Medulla oblongata (tissue), 1 donor: ENCODE results near the gene BRD4.

Source experiments
- DNase-seq: peaks from one replicate; pipeline ENCODE4 v3.0.0-alpha.2; 2015; ENCODE audit errors: extremely low spot score

Gene BRD4

GRCh38 chr19:15194938-15195337, 137.4 kb downstream of the BRD4 start:
- DNase-seq = no peak

- DNase-seq = no peak
Observed at GRCh38 chr19:15191982-15192381, 140.4 kb downstream of the BRD4 start.

GRCh38 chr19:15191514-15191913, 140.8 kb downstream of the BRD4 start:
- DNase-seq = no peak

- DNase-seq = no peak
Observed at GRCh38 chr19:15188851-15189250, 143.5 kb downstream of the BRD4 start.

DNA sequence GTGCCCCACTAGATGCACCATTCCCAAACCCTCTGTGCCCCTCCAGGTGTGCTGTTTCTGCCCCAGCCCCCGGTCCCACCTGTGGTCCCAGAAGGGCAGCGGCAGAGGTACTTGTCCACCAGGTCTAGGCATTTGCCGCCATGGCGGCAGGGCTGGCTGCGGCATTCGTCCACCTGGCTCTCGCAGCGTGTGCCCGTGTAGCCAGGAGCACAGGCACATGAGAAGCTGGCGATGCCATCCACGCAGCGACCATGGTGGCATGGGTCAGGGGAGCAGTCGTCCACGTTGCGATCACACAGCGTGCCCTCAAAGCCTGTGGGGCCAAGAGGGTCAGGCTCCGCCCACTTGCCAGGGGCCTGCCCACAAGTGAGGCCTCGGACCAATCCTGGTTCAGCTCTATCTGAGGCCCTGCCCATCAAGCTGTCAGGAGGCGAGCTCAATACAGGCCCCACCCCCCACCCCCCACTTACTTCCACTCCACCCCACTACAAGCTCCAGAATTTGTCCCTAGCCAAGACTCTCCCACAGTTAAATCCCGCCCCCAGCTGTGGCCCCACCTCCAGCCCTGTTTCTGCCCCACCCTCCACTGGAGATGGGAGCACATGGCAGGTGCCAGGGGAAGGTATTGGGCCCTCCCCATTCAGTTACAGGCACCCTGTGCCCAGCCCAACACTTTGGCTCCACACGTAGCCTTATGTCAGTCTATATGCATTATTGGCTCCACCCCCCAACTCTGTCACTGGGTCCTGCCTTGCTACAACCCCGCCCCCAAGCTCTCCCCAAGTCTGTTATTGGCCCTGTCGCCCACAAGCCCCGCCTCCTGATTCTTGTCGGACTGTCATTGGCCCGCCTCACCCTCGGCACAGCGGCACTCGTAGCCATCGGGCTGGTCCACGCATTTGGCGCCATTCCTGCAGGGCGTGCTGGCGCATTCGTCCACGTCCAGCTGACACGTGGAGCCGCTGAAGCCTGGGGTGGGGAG, 145.0 kb downstream of the BRD4 start:
- no peak for DNase-seq
